HT1080 (cell line): Measurements from ENCODE around the gene PTPRF. TPM values are rescaled to one million over a fixed set of nuclear protein-coding genes. Genes with fewer than 3 reads are reported as not detected.
"Not testable (repeated sequence)": the region's sequence is repeated elsewhere in the genome, so short reads cannot be mapped to it uniquely, and the experiment has no call there.

Source experiments
- DNase-seq: peaks from one replicate; pipeline ENCODE4 v3.0.0-alpha.2; 2015; ENCODE audit warnings: low read depth
- total RNA-seq: library from RNA; depleted of rRNA; stranded (reverse); fragments of >200 nt; shearing (Covaris generic); gene quantifications from 2 replicates; pipeline ENCODE4 v1.2.3, GENCODE V29; 2014

Gene PTPRF
- total RNA-seq, 1 experiment from 2014 or later: 41.7 TPM

- no peak for DNase-seq
These were observed 92.5 kb downstream of the PTPRF start for GRCh38 chr1:43622901-43623780.

GRCh38 chr1:43625063-43625780 lies 94.5 kb downstream of the PTPRF start:
- DNase-seq: no peak

- DNase-seq: no peak
These were observed 101.5 kb downstream of the PTPRF start for GRCh38 chr1:43632135-43632670.

- DNase-seq: no peak
These were observed 104.0 kb downstream of the PTPRF start for GRCh38 chr1:43634721-43635120.

- DNase-seq: no peak
These were observed 105.4 kb downstream of the PTPRF start for GRCh38 chr1:43636006-43636641.

- DNase-seq: no peak
These were observed 106.6 kb downstream of the PTPRF start for GRCh38 chr1:43637267-43637666.

GRCh38 chr1:43638381-43638780 lies 107.7 kb downstream of the PTPRF start:
- DNase-seq: not testable (repeated sequence)

GRCh38 chr1:43639976-43640794 lies 109.5 kb downstream of the PTPRF start:
- no peak for DNase-seq

GRCh38 chr1:43644558-43644957 lies 113.9 kb downstream of the PTPRF start:
- DNase-seq: no peak

GRCh38 chr1:43645461-43645860 lies 114.8 kb downstream of the PTPRF start:
- no peak for DNase-seq

GRCh38 chr1:43647331-43647730 lies 116.6 kb downstream of the PTPRF start:
- not testable (repeated sequence) for DNase-seq

GRCh38 chr1:43648221-43648847 lies 117.7 kb downstream of the PTPRF start:
- DNase-seq: no peak

- no peak for DNase-seq
These were observed 118.3 kb downstream of the PTPRF start for GRCh38 chr1:43648876-43649477.

- DNase-seq: peak; percentile 87
These were observed 119.8 kb downstream of the PTPRF start for GRCh38 chr1:43650310-43651085.

GRCh38 chr1:43651188-43651587 lies 120.5 kb downstream of the PTPRF start:
- no peak for DNase-seq

- no peak for DNase-seq
These were observed 121.2 kb downstream of the PTPRF start for GRCh38 chr1:43651902-43652301.

- DNase-seq: peak; percentile 60
These were observed 122.7 kb downstream of the PTPRF start for GRCh38 chr1:43653339-43653738.

GRCh38 chr1:43653893-43654292 lies 123.2 kb downstream of the PTPRF start:
- DNase-seq: no peak

- no peak for DNase-seq
These were observed 125.3 kb downstream of the PTPRF start for GRCh38 chr1:43655953-43656352.
